ENCODE data around the gene TNXB. TPM values are rescaled to one million over a fixed set of nuclear protein-coding genes. Genes with fewer than 3 reads are reported as not detected.

Gene TNXB
- total and polyA plus RNA-seq, 2 experiments from 2014 or later = 2.0 to 6.0 TPM

DNA sequence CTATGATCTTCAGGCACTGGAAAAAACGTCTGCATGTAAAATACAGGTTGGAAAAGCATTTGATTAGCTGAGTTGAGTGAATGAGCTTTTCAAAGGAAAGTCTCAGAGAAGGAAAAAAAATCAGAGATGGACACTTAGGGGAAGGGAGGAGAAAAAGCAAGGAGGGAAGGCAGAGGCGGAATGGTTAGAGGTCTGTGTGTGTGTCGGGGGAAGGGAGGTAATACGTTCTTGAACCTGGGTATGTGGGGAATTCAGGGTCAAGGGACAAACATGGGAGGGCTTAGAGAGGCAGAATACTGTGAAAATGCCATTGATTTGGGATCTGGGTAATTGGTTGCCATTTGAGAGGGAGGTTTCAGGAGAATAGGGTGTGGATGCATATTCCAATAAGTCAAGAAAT, 37.5 kb upstream of the TNXB start (continued):
- TF ChIP-seq, protein P1, sequence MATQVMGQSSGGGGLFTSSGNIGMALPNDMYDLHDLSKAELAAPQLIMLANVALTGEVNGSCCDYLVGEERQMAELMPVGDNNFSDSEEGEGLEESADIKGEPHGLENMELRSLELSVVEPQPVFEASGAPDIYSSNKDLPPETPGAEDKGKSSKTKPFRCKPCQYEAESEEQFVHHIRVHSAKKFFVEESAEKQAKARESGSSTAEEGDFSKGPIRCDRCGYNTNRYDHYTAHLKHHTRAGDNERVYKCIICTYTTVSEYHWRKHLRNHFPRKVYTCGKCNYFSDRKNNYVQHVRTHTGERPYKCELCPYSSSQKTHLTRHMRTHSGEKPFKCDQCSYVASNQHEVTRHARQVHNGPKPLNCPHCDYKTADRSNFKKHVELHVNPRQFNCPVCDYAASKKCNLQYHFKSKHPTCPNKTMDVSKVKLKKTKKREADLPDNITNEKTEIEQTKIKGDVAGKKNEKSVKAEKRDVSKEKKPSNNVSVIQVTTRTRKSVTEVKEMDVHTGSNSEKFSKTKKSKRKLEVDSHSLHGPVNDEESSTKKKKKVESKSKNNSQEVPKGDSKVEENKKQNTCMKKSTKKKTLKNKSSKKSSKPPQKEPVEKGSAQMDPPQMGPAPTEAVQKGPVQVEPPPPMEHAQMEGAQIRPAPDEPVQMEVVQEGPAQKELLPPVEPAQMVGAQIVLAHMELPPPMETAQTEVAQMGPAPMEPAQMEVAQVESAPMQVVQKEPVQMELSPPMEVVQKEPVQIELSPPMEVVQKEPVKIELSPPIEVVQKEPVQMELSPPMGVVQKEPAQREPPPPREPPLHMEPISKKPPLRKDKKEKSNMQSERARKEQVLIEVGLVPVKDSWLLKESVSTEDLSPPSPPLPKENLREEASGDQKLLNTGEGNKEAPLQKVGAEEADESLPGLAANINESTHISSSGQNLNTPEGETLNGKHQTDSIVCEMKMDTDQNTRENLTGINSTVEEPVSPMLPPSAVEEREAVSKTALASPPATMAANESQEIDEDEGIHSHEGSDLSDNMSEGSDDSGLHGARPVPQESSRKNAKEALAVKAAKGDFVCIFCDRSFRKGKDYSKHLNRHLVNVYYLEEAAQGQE (IDR thresholded peaks at IDR 0.05; ENCODE audit: unreplicated experiment) = no peak
- TF ChIP-seq JUNB (IDR thresholded peaks at IDR 0.05; ENCODE audit: unreplicated experiment) = no peak
- no peak for TF ChIP-seq NANOG (IDR thresholded peaks at IDR 0.05; ENCODE audit: borderline replicate concordance)
- TF ChIP-seq, protein P2, sequence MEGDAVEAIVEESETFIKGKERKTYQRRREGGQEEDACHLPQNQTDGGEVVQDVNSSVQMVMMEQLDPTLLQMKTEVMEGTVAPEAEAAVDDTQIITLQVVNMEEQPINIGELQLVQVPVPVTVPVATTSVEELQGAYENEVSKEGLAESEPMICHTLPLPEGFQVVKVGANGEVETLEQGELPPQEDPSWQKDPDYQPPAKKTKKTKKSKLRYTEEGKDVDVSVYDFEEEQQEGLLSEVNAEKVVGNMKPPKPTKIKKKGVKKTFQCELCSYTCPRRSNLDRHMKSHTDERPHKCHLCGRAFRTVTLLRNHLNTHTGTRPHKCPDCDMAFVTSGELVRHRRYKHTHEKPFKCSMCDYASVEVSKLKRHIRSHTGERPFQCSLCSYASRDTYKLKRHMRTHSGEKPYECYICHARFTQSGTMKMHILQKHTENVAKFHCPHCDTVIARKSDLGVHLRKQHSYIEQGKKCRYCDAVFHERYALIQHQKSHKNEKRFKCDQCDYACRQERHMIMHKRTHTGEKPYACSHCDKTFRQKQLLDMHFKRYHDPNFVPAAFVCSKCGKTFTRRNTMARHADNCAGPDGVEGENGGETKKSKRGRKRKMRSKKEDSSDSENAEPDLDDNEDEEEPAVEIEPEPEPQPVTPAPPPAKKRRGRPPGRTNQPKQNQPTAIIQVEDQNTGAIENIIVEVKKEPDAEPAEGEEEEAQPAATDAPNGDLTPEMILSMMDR (conservative IDR thresholded peaks at IDR 0.05; ENCODE audit: low read depth in 2 of 2) = no peak
- no peak for TF ChIP-seq ZNF114 (CRISPR knock-in tag; IDR thresholded peaks at IDR 0.05)

DNA sequence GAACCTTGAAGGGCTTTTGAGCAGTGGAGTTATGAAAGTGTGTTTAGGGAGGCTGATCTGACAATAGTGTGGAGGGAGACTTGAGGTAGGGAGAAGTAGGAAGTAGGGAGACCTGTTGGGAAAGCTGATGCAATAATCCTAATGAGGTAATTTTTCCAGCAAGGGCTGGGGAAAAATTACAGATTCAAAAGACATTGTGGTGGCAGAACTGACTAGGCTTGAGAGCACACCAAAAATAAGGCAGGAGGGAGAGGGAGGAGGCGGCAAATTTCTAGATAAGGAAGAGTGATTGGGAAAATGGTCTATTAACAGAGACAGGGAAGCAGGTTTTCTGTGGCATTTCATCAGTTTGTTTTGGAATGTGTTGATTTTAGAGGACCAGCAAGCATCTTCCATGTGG, 37.1 kb upstream of the TNXB start:
- Mint-ChIP-seq H3K4me1 (peaks cover 41% of the 10 kb centered on the region), H3K9me3 (no peaks in the 10 kb centered on the region; the same call in 2 of the 3 replicates), H3K27ac (peak overlapping the region; percentile 79), H3K4me3 (peak overlapping the region; percentile 29), H3K27me3 (ENCODE audit: insufficient read depth, low read depth, poor library complexity) (peaks cover 22% of the 10 kb centered on the region), H3K36me3 (ENCODE audit: low read depth) (no peaks in the 10 kb centered on the region)
- Histone ChIP-seq H3K27ac (ENCODE audit: low read depth) (no peak overlapping the region), H3K27me3 (ENCODE audit: insufficient read depth) (peaks cover 25% of the 10 kb centered on the region), H2AFZ (no peak overlapping the region), H3K79me2 (replicated peaks; ENCODE audit: insufficient read depth) (no peaks in the 10 kb centered on the region), H3K36me3 (ENCODE audit: insufficient read depth) (no peaks in the 10 kb centered on the region), H3K9me2 (ENCODE audit: insufficient read depth) (no peaks in the 10 kb centered on the region; the same call in 1 of the 2 replicates), H3K4me3 (no peak overlapping the region), H3K4me2 (peak overlapping the region; percentile 45), H3K4me1 (ENCODE audit: insufficient read depth) (peaks cover 25% of the 10 kb centered on the region), H3F3A (replicated peaks; ENCODE audit: low read depth) (peaks cover 8% of the 10 kb centered on the region), H4K20me1 (replicated peaks; ENCODE audit: insufficient read depth) (0 out of 2 replicates have a peak, but pooled peaks cover 4% of the 10 kb centered on the region)
- ATAC-seq = no peak
- TF ChIP-seq, protein P3, sequence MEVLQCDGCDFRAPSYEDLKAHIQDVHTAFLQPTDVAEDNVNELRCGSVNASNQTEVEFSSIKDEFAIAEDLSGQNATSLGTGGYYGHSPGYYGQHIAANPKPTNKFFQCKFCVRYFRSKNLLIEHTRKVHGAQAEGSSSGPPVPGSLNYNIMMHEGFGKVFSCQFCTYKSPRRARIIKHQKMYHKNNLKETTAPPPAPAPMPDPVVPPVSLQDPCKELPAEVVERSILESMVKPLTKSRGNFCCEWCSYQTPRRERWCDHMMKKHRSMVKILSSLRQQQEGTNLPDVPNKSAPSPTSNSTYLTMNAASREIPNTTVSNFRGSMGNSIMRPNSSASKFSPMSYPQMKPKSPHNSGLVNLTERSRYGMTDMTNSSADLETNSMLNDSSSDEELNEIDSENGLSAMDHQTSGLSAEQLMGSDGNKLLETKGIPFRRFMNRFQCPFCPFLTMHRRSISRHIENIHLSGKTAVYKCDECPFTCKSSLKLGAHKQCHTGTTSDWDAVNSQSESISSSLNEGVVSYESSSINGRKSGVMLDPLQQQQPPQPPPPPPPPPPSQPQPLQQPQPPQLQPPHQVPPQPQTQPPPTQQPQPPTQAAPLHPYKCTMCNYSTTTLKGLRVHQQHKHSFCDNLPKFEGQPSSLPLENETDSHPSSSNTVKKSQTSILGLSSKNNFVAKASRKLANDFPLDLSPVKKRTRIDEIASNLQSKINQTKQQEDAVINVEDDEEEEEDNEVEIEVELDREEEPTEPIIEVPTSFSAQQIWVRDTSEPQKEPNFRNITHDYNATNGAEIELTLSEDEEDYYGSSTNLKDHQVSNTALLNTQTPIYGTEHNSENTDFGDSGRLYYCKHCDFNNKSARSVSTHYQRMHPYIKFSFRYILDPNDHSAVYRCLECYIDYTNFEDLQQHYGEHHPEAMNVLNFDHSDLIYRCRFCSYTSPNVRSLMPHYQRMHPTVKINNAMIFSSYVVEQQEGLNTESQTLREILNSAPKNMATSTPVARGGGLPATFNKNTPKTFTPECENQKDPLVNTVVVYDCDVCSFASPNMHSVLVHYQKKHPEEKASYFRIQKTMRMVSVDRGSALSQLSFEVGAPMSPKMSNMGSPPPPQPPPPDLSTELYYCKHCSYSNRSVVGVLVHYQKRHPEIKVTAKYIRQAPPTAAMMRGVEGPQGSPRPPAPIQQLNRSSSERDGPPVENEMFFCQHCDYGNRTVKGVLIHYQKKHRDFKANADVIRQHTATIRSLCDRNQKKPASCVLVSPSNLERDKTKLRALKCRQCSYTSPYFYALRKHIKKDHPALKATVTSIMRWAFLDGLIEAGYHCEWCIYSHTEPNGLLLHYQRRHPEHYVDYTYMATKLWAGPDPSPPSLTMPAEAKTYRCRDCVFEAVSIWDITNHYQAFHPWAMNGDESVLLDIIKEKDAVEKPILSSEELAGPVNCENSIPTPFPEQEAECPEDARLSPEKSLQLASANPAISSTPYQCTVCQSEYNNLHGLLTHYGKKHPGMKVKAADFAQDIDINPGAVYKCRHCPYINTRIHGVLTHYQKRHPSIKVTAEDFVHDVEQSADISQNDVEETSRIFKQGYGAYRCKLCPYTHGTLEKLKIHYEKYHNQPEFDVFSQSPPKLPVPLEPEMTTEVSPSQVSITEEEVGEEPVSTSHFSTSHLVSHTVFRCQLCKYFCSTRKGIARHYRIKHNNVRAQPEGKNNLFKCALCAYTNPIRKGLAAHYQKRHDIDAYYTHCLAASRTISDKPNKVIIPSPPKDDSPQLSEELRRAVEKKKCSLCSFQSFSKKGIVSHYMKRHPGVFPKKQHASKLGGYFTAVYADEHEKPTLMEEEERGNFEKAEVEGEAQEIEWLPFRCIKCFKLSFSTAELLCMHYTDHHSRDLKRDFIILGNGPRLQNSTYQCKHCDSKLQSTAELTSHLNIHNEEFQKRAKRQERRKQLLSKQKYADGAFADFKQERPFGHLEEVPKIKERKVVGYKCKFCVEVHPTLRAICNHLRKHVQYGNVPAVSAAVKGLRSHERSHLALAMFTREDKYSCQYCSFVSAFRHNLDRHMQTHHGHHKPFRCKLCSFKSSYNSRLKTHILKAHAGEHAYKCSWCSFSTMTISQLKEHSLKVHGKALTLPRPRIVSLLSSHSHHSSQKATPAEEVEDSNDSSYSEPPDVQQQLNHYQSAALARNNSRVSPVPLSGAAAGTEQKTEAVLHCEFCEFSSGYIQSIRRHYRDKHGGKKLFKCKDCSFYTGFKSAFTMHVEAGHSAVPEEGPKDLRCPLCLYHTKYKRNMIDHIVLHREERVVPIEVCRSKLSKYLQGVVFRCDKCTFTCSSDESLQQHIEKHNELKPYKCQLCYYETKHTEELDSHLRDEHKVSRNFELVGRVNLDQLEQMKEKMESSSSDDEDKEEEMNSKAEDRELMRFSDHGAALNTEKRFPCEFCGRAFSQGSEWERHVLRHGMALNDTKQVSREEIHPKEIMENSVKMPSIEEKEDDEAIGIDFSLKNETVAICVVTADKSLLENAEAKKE (CRISPR knock-in tag; IDR thresholded peaks at IDR 0.05) = no peak
- TF ChIP-seq ZNF331 (CRISPR knock-in tag; IDR thresholded peaks at IDR 0.05; ENCODE audit: low read depth) (no peak), JUNB (IDR thresholded peaks at IDR 0.05; ENCODE audit: unreplicated experiment) (no peak), NANOG (IDR thresholded peaks at IDR 0.05; ENCODE audit: borderline replicate concordance) (no peak), ZNF114 (CRISPR knock-in tag; IDR thresholded peaks at IDR 0.05) (no peak), CREB1 (CRISPR knock-in tag; IDR thresholded peaks at IDR 0.05; ENCODE audit: low read depth) (no peak), EZH2 (IDR thresholded peaks at IDR 0.05; ENCODE audit: low read depth, unreplicated experiment) (no peak), STAT1 (IDR thresholded peaks at IDR 0.05; ENCODE audit: unreplicated experiment) (no peak)
- TF ChIP-seq, protein P2 (conservative IDR thresholded peaks at IDR 0.05; ENCODE audit: low read depth in 2 of 2) = no peak
- no peak for DNase-seq (ENCODE audit: low spot score)
